HT1080 (cell line): ENCODE data around the gene PRPH2. TPM values are rescaled to one million over a fixed set of nuclear protein-coding genes. Genes with fewer than 3 reads are reported as not detected.

Experiments
- DNase-seq: peaks from one replicate; pipeline ENCODE4 v3.0.0-alpha.2; 2015; ENCODE audit warnings: low read depth
- polyA plus RNA-seq, 2 experiments: library from polyadenylated mRNA; depleted of rRNA; stranded (reverse); fragments of >200 nt; gene quantifications; 2 replicates each; pipeline ENCODE4 v1.2.3, GENCODE V29; 2015
- total RNA-seq: library from RNA; depleted of rRNA; stranded (reverse); fragments of >200 nt; shearing (Covaris generic); gene quantifications from 2 replicates; pipeline ENCODE4 v1.2.3, GENCODE V29; 2014; rRNA removed

PRPH2 gene
- total RNA-seq: not detected in 2 replicates
- polyA plus RNA-seq (2015; cell fraction: cytosol; rRNA removed): not detected in 2 replicates
- polyA plus RNA-seq (2015; cell fraction: nucleus; rRNA removed): not detected in 2 replicates

DNA sequence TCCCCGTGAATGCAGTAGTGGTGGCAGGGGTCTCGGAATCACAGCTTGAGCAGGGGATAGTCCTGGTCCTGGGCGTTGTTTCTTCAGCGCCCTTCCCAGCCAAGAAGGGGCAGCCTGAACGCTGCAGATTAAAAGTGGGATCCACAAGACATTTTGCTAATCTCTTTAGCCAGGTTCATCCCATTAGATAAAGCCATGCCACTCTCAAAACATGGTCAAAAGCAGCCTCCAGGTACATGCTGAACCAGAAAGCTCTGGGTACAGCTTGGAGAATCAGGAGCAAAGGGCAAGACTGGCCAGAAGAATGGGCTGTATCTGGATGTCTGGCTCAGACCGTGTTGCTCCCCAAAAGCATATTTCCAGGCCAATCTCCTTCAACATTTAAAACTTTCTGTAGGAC lies at the start of gene PRPH2:
Gene PRPH2 (minus strand): TSS at position 101 of the 400 bp plus-strand sequence. CDS start 263 bp downstream, outside the sequence.
- no peak for DNase-seq

DNA sequence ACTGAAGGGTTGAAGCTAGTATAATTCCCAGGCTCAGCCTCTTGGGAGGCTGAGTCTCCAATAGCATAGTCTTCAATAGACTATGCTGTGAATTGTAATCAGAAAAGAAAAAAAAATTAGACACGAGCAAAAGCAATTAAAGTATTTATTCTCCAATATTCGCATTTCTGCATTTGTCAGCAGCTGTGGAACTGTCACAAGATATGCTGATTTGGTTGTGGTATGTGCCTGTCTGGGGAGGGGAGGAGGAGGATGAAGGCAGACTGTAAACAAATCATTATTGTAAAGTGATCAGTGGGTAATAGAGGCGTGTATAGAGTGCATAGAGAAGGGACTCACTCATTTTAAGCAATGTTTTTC lies 49.3 kb upstream of the PRPH2 start:
- DNase-seq: no peak

GRCh38 chr6:42769836-42770235 lies 47.4 kb upstream of the PRPH2 start:
- no peak for DNase-seq

GRCh38 chr6:42769051-42769450 lies 46.7 kb upstream of the PRPH2 start:
- no peak for DNase-seq

DNA sequence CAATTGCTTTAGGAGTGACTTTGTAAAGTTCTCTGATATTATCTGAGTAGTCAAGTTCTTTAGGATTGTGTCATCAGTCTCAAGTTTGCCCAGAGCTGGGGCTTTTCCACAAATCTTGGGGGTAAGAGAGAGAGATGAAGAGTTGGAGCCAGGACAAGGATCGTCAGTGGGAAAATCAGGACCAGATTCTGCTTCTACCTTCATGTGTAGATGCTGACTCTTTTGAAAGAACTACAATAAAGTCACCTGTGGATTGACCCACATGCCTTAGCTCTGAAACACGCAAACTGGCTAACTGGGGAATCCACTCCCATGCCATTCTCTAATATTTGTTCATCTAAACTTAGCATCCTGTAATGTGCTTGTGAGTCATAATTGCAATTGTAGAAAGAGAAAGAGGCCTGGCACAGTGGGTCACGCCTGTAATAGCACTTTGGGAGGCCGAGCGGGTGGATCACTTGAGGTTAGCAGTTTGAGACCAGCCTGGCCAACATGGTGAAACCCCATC lies 43.8 kb upstream of the PRPH2 start:
- peak; percentile 93 for DNase-seq

GRCh38 chr6:42764911-42765648 lies 42.7 kb upstream of the PRPH2 start:
- DNase-seq: no peak

DNA sequence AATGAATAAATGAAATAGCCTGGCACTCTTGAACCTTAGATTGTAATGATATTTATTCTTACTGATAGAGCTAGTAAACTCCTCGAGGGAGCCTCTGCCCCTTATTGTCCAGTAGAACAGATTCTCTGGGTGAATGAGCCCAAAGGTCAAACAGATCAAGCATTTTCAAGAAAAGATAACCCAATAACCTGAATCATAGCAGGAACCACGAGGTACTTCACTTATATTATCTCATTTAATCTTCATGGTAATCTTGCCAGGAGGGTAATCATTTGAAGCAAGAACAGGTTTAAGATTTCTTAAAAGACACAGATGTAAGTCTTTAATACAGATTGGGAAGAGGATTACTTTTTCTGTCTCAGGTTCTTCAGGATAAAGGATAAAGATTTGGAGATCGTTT lies 40.6 kb upstream of the PRPH2 start:
- DNase-seq: no peak

DNA sequence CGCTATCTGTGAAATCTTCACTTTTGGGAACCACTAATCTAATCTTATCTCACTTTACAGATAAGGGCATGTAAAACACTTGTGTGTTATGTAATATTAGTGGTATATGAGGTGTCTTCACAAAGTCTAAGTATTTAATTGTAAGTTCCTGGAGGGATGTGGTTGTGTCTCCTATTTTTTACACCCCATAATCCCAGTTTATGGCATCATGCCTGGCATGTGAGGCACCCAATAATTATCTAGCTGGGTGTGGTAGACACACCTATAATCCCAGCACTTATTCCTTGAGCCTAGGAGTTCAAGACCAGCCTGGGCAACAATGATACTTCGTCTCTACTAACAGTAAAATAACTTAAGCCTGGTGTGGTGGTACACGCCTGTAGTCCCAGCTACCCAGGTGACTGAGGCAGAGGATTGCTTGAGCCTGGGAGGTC lies 40.0 kb upstream of the PRPH2 start:
- DNase-seq: no peak

GRCh38 chr6:42761287-42762067 lies 39.1 kb upstream of the PRPH2 start:
- no peak for DNase-seq

GRCh38 chr6:42758756-42759430 lies 36.5 kb upstream of the PRPH2 start:
- DNase-seq: no peak

GRCh38 chr6:42756722-42757121 lies 34.3 kb upstream of the PRPH2 start:
- no peak for DNase-seq

DNA sequence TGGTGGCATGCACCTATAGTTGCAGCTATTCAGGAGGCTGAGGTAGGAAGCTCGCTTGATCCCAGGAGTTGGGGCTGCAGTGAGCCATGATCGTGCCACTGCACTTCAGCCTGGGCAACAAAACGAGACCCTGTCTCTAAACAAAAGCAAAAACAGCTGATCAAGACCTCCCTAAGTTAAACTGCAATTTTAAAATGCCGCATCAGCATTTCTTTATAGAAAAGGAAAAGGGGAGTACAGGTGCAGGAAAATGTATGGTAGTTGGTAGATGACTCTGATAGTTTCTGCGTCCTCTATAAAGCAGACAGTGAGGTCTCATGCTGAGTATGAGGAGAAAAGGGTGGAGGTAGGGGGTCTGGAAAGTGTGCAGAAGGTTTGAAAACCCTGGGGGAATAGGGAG lies 32.4 kb upstream of the PRPH2 start:
- DNase-seq: no peak

GRCh38 chr6:42751055-42751454 lies 28.7 kb upstream of the PRPH2 start:
- no peak for DNase-seq

GRCh38 chr6:42748203-42748898 lies 26.0 kb upstream of the PRPH2 start:
- no peak for DNase-seq

DNA sequence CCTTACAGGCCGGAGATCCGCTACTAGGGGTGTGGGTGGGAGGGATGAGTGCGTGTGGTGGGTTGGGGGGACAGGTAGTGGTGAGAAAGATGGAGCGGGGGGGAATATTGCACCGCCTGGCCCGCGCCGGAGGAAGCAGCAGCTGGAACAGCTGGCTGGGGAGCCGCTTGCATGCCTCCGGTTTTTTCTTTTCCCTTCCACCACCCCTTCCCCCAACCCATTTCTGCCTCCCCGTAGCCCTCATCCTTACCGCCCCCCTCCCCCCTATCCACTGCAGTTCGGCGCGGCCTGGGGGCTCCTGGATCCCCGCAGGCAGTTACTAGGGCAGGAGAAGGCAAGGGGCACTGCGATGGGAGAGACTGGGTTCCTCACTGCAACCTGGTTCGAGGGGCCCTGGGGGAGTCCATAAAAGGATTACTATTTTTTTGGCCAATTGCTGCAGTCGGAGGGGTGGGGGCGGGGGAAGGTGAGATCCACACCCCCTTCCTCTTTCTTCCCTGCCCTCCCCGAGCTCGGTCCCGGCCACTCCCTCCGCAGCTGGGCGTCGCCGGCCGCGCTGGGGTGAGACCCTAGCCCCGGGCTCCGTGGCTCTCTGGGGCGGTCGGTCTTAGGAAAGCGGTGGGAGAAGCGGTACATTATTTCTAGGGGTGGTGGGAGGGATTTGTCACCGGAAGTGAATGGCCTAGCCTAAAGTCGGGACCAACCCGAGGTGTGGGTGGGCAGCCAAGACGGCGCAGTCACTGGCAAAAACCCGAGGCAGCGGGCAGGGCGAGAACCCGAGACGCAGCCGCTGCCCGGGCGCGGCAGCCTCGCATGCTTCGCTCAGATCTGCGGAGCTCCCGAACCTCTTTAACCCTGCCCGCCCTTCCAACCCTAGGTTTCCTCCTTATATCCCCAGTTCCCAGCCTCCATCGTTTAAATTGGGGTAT lies 24.3 kb upstream of the PRPH2 start:
- DNase-seq: peak; percentile 98

- DNase-seq: peak; percentile 96
Measured at GRCh38 chr6:42745640-42746462, 23.5 kb upstream of the PRPH2 start, which contains the start of gene TBCC. TSS of gene TBCC (minus strand) at chr6:42746103. CDS start at chr6:42746073, 30 bp downstream.

DNA sequence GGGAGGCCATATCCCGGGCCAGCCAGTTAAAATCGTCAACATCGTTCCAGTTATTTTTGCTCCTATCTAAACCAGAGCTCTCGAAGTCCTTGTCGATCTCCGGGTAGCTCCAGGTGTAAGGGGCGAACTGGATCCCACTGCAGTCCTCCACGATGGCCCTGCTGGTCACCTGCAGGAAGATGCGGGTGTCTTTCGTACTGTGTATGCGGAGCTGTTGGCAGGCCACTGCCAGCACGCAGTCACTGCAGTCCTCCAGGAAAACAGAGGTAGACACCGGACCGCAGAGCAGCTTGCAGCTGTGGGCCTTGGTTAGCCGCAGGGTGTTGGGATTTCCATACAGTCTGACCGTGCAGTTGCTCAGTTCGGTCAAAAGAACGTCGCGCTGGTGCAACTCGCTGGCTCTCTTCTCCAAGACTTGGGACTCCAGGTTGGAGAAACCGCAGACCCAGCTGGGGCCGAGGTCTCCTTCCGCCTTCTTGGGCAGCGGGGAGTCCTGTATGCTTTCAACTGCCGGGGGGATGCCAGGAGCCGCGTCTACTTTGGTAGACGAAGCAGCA lies 22.8 kb upstream of the PRPH2 start:
- DNase-seq: peak; percentile 18

DNA sequence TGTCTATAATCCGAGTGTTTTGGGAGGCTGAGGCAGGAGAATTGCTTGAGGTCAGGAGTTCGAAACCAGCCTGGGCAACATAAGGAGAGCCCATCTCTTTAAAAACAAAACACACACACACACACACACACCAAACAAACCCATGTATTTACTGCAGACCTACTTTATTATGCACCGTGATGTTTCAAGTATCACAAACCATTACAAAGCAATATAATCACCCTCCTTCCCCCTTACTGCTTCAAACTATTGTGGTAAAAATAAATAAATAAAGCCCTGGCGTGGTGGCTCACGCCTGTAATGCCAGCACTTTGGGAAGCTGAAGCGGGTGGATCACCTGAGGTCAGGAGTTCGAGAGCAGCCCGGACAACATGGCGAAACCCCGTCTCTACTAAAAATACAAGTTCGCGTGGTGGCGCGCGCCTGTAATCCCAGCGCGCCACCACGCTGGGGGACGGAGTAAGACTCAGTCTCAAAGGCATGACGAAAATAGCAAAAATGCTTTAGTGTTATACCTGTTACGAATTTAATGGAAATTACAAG lies 22.0 kb upstream of the PRPH2 start:
- DNase-seq: no peak
